B cell (primary cell): ENCODE measurements around the gene AP3S1. TPM values are rescaled to one million over a fixed set of nuclear protein-coding genes. Genes with fewer than 3 reads are reported as not detected.
A peak's percentile ranks its signal among the peaks of the same experiment; 100 is the strongest.

Experiments used
- ATAC-seq: fragments of 200-7000 bp; cut with Tn5 transposase; one replicate; pipeline ENCODE4 v1.10.0; 2021; ENCODE audit warnings: low read depth, mild to moderate bottlenecking, moderate number of reproducible peaks, moderate library complexity
- CTCF ChIA-PET: fragments of 350-600 bp; sonication (Branson Sonifier 250); formaldehyde crosslinking; loops from one replicate; lab custom pipeline; 2021; ENCODE audit warnings: antibody characterized with exemption, inconsistent platforms; lab: Charles Lee
- POLR2A ChIA-PET: fragments of 350-600 bp; sonication (Branson Sonifier 250); formaldehyde crosslinking; loops from one replicate; lab custom pipeline; 2021; ENCODE audit warnings: antibody characterized with exemption; lab: Charles Lee
- DNase-seq: peaks from one replicate; pipeline ENCODE4 v3.0.0; 2013
- H2AFZ ChIP-seq: 2 replicates; pipeline ENCODE4 v1.6.1; 2012; ENCODE audit warnings: mild to moderate bottlenecking, low read depth, low read length; ENCODE audit not compliant: insufficient read depth, poor library complexity, severe bottlenecking
- H3K27ac ChIP-seq, 2 donors: 1 replicate in 1 of 2; 2 replicates in 1 of 2; pipeline ENCODE4 v1.5.1; 2012 to 2013; ENCODE audit warnings: low read length in 2 of 2, mild to moderate bottlenecking in 2 of 2, moderate library complexity in 1 of 2
- H3K27me3 ChIP-seq, 4 experiments: fragments of 200-600 bp in 1 of 4; sonication (generic) in 1 of 4; replicated peaks in 1 of 4; 1 replicate in 2 of 4; 2 replicates in 2 of 4; pipeline versions ENCODE4 v1.6.1 to v1.7.0; 2013 to 2016; ENCODE audit warnings: low read length in 3 of 4, mild to moderate bottlenecking in 2 of 4, mixed read lengths in 1 of 4, moderate library complexity in 1 of 4; ENCODE audit not compliant: insufficient read depth in 4 of 4, control insufficient read depth in 3 of 4; ENCODE audit errors: control extremely low read depth in 1 of 4
- H3K36me3 ChIP-seq, 2 experiments: replicated peaks in 1 of 2; 1 replicate in 1 of 2; 2 replicates in 1 of 2; pipeline versions ENCODE4 v1.6.1 to v1.7.1; 2013; ENCODE audit warnings: low read length in 1 of 2; ENCODE audit not compliant: insufficient read depth in 2 of 2, control insufficient read depth in 1 of 2; ENCODE audit errors: control extremely low read depth in 1 of 2, extremely low read depth in 1 of 2
- H3K4me1 ChIP-seq, 2 donors: fragments of 200-600 bp in 1 of 2; sonication (generic) in 1 of 2; 1 replicate in 1 of 2; 2 replicates in 1 of 2; pipeline versions ENCODE4 v1.5.1 to v1.6.1; 2013 to 2017; ENCODE audit warnings: low read length in 2 of 2; ENCODE audit not compliant: control insufficient read depth in 2 of 2, insufficient read depth in 2 of 2
- H3K4me2 ChIP-seq: replicated peaks from 2 replicates; pipeline ENCODE3; 2012; ENCODE audit warnings: mild to moderate bottlenecking, low read depth, low read length; ENCODE audit not compliant: poor library complexity, severe bottlenecking
- H3K4me3 ChIP-seq, 5 experiments: fragments of 200-600 bp in 1 of 5; sonication (generic) in 1 of 5; 1 replicate in 3 of 5; 2 replicates in 2 of 5; pipeline versions ENCODE4 v1.5.1 to v1.7.0; 2011 to 2016; ENCODE audit warnings: low read length in 4 of 5, mild to moderate bottlenecking in 4 of 5, low read depth in 2 of 5, control low read depth in 1 of 5, moderate library complexity in 1 of 5; ENCODE audit not compliant: insufficient read depth in 1 of 5; ENCODE audit errors: control extremely low read depth in 1 of 5, extremely low read depth in 1 of 5
- H3K79me2 ChIP-seq: fragments of 200-600 bp; sonication (generic); one replicate; pipeline ENCODE4 v1.6.0; 2016; ENCODE audit warnings: low read length; ENCODE audit not compliant: control insufficient read depth, insufficient read depth
- H3K9ac ChIP-seq: fragments of 200-600 bp; sonication (generic); 2 replicates; pipeline ENCODE4 v1.6.1; 2017; ENCODE audit warnings: mild to moderate bottlenecking, low read length, moderate library complexity
- H3K9me3 ChIP-seq, 3 donors: one replicate each; pipeline versions ENCODE4 v1.6.1 to v1.7.1; 2013; ENCODE audit warnings: low read length in 2 of 3; ENCODE audit not compliant: control insufficient read depth in 2 of 3, insufficient read depth in 1 of 3; ENCODE audit errors: control extremely low read depth in 1 of 3
- H4K20me1 ChIP-seq: 2 replicates; pipeline ENCODE4 v1.6.0; 2012; ENCODE audit warnings: mild to moderate bottlenecking, low read length; ENCODE audit not compliant: insufficient read depth, control insufficient read depth, poor library complexity, severe bottlenecking
- H3K27ac Mint-ChIP-seq: one replicate; pipeline ENCODE4 v1.8.0; 2021; ENCODE audit warnings: mixed read lengths
- H3K27me3 Mint-ChIP-seq: one replicate; pipeline ENCODE4 v1.8.0; 2021; ENCODE audit warnings: mixed read lengths
- H3K4me1 Mint-ChIP-seq: one replicate; pipeline ENCODE4 v1.8.0; 2021; ENCODE audit warnings: mixed read lengths
- H3K4me3 Mint-ChIP-seq: one replicate; pipeline ENCODE4 v1.8.0; 2021; ENCODE audit warnings: mixed read lengths
- H3K9me3 Mint-ChIP-seq: one replicate; pipeline ENCODE4 v1.8.0; 2022; ENCODE audit warnings: mixed read lengths; ENCODE audit not compliant: insufficient read depth
- EZH2 ChIP-seq: IDR thresholded peaks from 2 replicates; pipeline ENCODE4 v1.6.1; 2012; ENCODE audit warnings: borderline replicate concordance, low read depth, mild to moderate bottlenecking, moderate library complexity, low read length; ENCODE audit not compliant: insufficient read depth, poor library complexity, severe bottlenecking
- WGBS: methylation state at CpG from one replicate; pipeline ENCODE4 v1.1.5; 2013; ENCODE audit warnings: missing lambda C conversion rate; ENCODE audit not compliant: insufficient coverage; 5-methylcytosine and 5-hydroxymethylcytosine counted together
- intact Hi-C: fragments of 100-400 bp; cut with micrococcal nuclease; formaldehyde crosslinking; loops from one replicate; pipeline ENCODE4 v1.10.0; 2022
- polyA plus RNA-seq: library from polyadenylated mRNA; depleted of rRNA; stranded (reverse); fragments of >200 nt; gene quantifications from 2 replicates; pipeline ENCODE4 v1.2.3, GENCODE V29; 2012
- total RNA-seq, 2 donors: library from RNA; stranded (reverse); fragments of 120-200 nt in 1 of 2; gene quantifications; 1 replicate in 1 of 2; 2 replicates in 1 of 2; pipeline versions ENCODE4 v1.2.3 to v1.2.4, GENCODE V29; 2013 to 2022
- TF ChIP-seq, protein P1 (sequence below): fragments of 200-600 bp; IDR thresholded peaks from one replicate; pipeline ENCODE4 v1.8.0; 2022; ENCODE audit warnings: antibody characterized with exemption, mild to moderate bottlenecking

The AP3S1 gene
- total and polyA plus RNA-seq, 2 donors (not counting 1 experiment from before 2014, with no cell fraction given), result 12.8 to 47.6 TPM

- Histone ChIP-seq H3K27ac (no peak overlapping the region), H3K27me3 (peaks cover 0 to 44% (median 33%) of the 10 kb centered on the region in 4 experiments), H3K9ac (peak overlapping the region; percentile 56), H3K4me3 (peak overlapping the region in 4 of 5 experiments; percentile 16 to 50 (median 41)), H4K20me1 (no peaks in the 10 kb centered on the region), H3K4me2 (peak overlapping the region; percentile 81), H3K4me1 (peaks cover 19 to 22% of the 10 kb centered on the region in 2 donors), H3K36me3 (no peaks in the 10 kb centered on the region), H2AFZ (peak overlapping the region; percentile 72), H3K79me2 (no peaks in the 10 kb centered on the region), H3K9me3 (peaks cover 0 to 12% (median 0%) of the 10 kb centered on the region in 3 donors)
- intact Hi-C loops, result no loop called here
- Mint-ChIP-seq H3K27ac (no peak overlapping the region), H3K9me3 (no peaks in the 10 kb centered on the region), H3K4me3 (peak overlapping the region; percentile 84), H3K27me3 (peaks cover 77% of the 10 kb centered on the region), H3K4me1 (peaks cover 18% of the 10 kb centered on the region)
- ATAC-seq, result peak; percentile 21
- ChIA-PET POLR2A (no interaction called here), CTCF (no interaction called here)
- WGBS, result 4% methylated on average over 48 of the region's 48 CpGs
- DNase-seq, result peak; percentile 31
- TF ChIP-seq, protein P1, sequence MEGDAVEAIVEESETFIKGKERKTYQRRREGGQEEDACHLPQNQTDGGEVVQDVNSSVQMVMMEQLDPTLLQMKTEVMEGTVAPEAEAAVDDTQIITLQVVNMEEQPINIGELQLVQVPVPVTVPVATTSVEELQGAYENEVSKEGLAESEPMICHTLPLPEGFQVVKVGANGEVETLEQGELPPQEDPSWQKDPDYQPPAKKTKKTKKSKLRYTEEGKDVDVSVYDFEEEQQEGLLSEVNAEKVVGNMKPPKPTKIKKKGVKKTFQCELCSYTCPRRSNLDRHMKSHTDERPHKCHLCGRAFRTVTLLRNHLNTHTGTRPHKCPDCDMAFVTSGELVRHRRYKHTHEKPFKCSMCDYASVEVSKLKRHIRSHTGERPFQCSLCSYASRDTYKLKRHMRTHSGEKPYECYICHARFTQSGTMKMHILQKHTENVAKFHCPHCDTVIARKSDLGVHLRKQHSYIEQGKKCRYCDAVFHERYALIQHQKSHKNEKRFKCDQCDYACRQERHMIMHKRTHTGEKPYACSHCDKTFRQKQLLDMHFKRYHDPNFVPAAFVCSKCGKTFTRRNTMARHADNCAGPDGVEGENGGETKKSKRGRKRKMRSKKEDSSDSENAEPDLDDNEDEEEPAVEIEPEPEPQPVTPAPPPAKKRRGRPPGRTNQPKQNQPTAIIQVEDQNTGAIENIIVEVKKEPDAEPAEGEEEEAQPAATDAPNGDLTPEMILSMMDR, result no peak
- no peak for TF ChIP-seq EZH2
Observed at GRCh38 chr5:115815693-115816225, 26.0 kb upstream of the AP3S1 start.

GRCh38 chr5:115816226-115817081 lies 25.3 kb upstream of the AP3S1 start, which contains the start of gene CDO1:
Gene CDO1 (minus strand): TSS chr5:115816659. CDS start chr5:115816397, 262 bp downstream.
- 3% methylated on average over 60 of the region's 69 CpGs for WGBS
- H4K20me1 ChIP-seq, result no peaks in the 10 kb centered on the region
- Mint-ChIP-seq H3K27me3 (peaks cover 73% of the 10 kb centered on the region), H3K9me3 (no peaks in the 10 kb centered on the region), H3K4me3 (peak within 1 kb of the TSS; percentile 84), H3K27ac (no peak within 1 kb of the TSS), H3K4me1 (peaks cover 18% of the 10 kb centered on the region)
- peak within 1 kb of the TSS in 4 of 5 experiments; percentile 23 to 50 (median 41) for H3K4me3 ChIP-seq
- TF ChIP-seq, protein P1, result no peak
- peak; percentile 41 for TF ChIP-seq EZH2
- H2AFZ ChIP-seq, result peak within 1 kb of the TSS; percentile 72
- H3K9me3 ChIP-seq, result peaks cover 0 to 12% (median 0%) of the 10 kb centered on the region in 3 donors
- H3K79me2 ChIP-seq, result no peaks in the 10 kb centered on the region
- ChIA-PET CTCF (no interaction called here), POLR2A (no interaction called here)
- DNase-seq (peak; percentile 52), ATAC-seq (peak; percentile 28)
- H3K4me2 ChIP-seq, result peak within 1 kb of the TSS; percentile 81
- H3K36me3 ChIP-seq, result no peaks in the 10 kb centered on the region
- H3K27ac ChIP-seq, result no peak within 1 kb of the TSS
- peaks cover 0 to 46% (median 32%) of the 10 kb centered on the region in 4 experiments for H3K27me3 ChIP-seq
- peaks cover 19 to 22% of the 10 kb centered on the region in 2 donors for H3K4me1 ChIP-seq
- H3K9ac ChIP-seq, result peak within 1 kb of the TSS; percentile 56
- intact Hi-C loops, result no loop called here
